GM19324 (cell line): ENCODE results near the gene WDR64.
"Not testable (repeated sequence)": the region's sequence is repeated elsewhere in the genome, so short reads cannot be mapped to it uniquely, and the experiment has no call there.

Experiments
- ATAC-seq: cut with Tn5 transposase; IDR thresholded peaks from one replicate; pipeline ENCODE4 v1.9.1; 2021; ENCODE audit warnings: mild to moderate bottlenecking, moderate library complexity; ENCODE audit not compliant: unreplicated experiment, low FRiP score

The WDR64 gene

GRCh38 chr1:241730031-241730430, 78.0 kb downstream of the WDR64 start:
- no peak for ATAC-seq

GRCh38 chr1:241733899-241734298, 81.8 kb downstream of the WDR64 start:
- no peak for ATAC-seq

GRCh38 chr1:241734533-241734932, 82.5 kb downstream of the WDR64 start:
- ATAC-seq = no peak

GRCh38 chr1:241735493-241735926, 83.4 kb downstream of the WDR64 start:
- ATAC-seq = not testable (repeated sequence)

GRCh38 chr1:241736387-241736786, 84.3 kb downstream of the WDR64 start:
- ATAC-seq = no peak

GRCh38 chr1:241738284-241739078, 86.4 kb downstream of the WDR64 start:
- no peak for ATAC-seq

GRCh38 chr1:241742084-241742483, 90.0 kb downstream of the WDR64 start:
- no peak for ATAC-seq

- ATAC-seq = no peak
Measured at GRCh38 chr1:241744591-241744990, 92.5 kb downstream of the WDR64 start.

GRCh38 chr1:241747992-241748391, 95.9 kb downstream of the WDR64 start:
- no peak for ATAC-seq

GRCh38 chr1:241749041-241749944, 97.2 kb downstream of the WDR64 start:
- ATAC-seq = no peak

- no peak for ATAC-seq
Measured at GRCh38 chr1:241749945-241750695, 98.0 kb downstream of the WDR64 start.

GRCh38 chr1:241751524-241751923, 99.4 kb downstream of the WDR64 start:
- ATAC-seq = no peak

GRCh38 chr1:241762713-241763339, 110.7 kb downstream of the WDR64 start:
- ATAC-seq = no peak

- ATAC-seq = no peak
Measured at GRCh38 chr1:241765390-241765789, 113.3 kb downstream of the WDR64 start.

- no peak for ATAC-seq
Measured at GRCh38 chr1:241767737-241768136, 115.7 kb downstream of the WDR64 start.

- ATAC-seq = no peak
Measured at GRCh38 chr1:241770115-241770514, 118.0 kb downstream of the WDR64 start.

GRCh38 chr1:241771117-241771516, 119.0 kb downstream of the WDR64 start:
- ATAC-seq = no peak

- no peak for ATAC-seq
Measured at GRCh38 chr1:241772932-241773500, 120.9 kb downstream of the WDR64 start.

GRCh38 chr1:241773991-241774390, 121.9 kb downstream of the WDR64 start:
- ATAC-seq = no peak

GRCh38 chr1:241775021-241775420, 122.9 kb downstream of the WDR64 start:
- no peak for ATAC-seq
